Measurements from ENCODE around the gene TXNRD1.

The TXNRD1 gene

GRCh38 chr12:104344682-104345081 is 129.1 kb downstream of the TXNRD1 start:
- TF ChIP-seq CTCF (IDR thresholded peaks at IDR 0.05) = no peak

GRCh38 chr12:104345234-104346066 is 129.9 kb downstream of the TXNRD1 start:
- TF ChIP-seq CTCF (IDR thresholded peaks at IDR 0.05) = no peak

GRCh38 chr12:104347374-104348075 is 131.9 kb downstream of the TXNRD1 start:
- TF ChIP-seq CTCF (IDR thresholded peaks at IDR 0.05) = no peak

- TF ChIP-seq CTCF (IDR thresholded peaks at IDR 0.05) = no peak
These were observed 132.9 kb downstream of the TXNRD1 start for GRCh38 chr12:104348283-104348993.

- no peak for TF ChIP-seq CTCF (IDR thresholded peaks at IDR 0.05)
These were observed 133.5 kb downstream of the TXNRD1 start for GRCh38 chr12:104348994-104349494.

GRCh38 chr12:104350211-104351056 is 134.9 kb downstream of the TXNRD1 start:
- TF ChIP-seq CTCF (IDR thresholded peaks at IDR 0.05) = no peak
